Hippocampal formation (tissue), 2 donors: Measurements from ENCODE around the gene DNAH7.

Experiments used
- DNase-seq, 2 donors: peaks; one replicate each; lab custom pipeline; 2025; lab: John Stamatoyannopoulos, UW

The DNAH7 gene

DNA sequence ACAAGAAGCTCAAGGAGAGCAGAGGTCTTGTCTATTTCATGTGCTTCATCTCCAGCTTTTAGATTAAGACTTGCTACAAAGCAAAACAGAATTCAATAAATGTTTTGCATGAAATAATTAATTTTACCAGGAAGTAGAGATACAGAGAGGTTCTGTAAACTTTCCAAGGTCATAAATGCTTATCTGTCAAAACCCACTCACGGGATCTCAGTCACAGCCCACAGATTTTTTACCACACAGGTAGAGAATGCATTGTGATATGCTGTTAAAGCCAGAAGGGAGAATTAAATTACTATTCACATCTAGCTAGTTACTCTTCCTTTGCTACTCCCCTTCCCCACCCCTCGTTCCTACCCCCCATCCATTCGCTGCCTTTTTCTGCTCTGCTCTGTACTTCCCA, 205.5 kb downstream of the DNAH7 start:
- DNase-seq = no peak

DNA sequence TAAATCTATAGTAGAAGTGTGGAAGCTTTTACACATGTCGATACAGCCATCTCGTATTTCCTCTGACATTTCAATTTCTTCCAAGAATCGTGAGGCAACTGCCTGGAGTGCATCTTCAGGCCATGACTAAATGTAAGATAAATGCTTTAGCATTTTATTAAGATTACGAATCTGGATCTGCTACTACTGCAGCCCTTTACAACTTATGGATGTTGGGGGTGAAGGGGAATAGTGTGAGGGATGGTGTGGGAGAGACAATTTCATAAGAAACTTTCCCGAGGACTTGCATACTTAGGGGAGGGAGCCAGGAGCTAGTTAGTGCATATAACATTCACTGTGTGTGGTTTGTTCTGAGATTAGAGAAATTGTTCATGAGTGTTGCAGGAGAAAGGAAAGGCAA, 206.8 kb downstream of the DNAH7 start:
- no peak for DNase-seq

DNA sequence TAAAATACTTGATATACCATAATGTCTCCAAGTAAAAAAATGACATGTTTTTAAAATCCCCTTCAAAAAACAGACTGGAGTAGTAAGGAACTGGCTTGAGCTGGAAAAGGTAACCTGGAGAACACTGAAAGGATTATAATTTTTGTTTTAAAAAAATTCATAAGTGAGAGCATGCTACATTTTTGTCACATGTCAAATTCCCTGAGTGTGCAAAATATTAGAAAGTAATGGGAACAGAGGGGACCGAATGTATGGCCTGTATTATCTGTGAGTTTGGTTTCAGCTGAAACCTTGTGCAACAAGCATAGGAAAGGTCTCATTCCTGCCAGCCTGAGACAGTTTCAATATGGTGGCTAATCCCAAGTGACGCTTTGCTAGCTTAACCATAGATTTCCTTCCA, 209.1 kb downstream of the DNAH7 start:
- no peak for DNase-seq

DNA sequence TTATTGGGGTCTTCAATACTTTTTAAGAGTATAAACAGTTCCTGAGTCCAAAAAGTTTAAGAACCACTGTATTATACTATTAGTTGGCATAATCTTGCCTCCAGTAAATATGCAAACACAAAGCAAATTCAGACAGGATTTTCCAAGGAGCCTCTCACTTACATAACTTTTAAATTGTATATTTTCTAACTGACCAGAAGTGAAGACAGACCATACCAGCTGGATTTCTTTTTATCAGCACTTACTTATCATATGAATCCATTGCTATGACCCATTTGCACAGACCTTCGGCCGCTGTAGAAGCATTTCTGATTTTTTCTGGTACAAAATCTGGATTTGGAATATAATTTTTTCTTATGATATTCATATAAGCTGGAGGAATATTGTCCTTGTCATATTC, 211.5 kb downstream of the DNAH7 start:
- DNase-seq = no peak

DNA sequence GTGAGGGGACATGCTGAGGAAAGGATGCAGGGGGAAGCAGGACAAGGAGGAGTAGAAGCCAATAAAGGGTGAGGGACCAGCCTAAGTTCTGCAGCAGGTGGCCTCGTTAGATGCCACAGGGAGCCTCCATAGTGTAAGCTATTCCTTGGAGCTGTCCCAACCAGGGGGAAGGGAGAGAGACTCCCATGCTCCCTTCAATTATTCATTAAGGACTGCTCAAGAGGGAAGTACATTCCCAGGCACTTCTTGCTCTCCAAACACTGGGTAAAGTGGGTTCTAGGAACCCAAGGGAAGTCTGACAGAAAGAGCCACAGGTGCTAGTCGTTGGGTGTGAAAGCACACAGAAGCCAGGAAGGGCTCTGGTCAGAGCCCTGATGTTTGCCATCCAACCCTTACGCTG, 217.9 kb downstream of the DNAH7 start:
- no peak for DNase-seq

DNA sequence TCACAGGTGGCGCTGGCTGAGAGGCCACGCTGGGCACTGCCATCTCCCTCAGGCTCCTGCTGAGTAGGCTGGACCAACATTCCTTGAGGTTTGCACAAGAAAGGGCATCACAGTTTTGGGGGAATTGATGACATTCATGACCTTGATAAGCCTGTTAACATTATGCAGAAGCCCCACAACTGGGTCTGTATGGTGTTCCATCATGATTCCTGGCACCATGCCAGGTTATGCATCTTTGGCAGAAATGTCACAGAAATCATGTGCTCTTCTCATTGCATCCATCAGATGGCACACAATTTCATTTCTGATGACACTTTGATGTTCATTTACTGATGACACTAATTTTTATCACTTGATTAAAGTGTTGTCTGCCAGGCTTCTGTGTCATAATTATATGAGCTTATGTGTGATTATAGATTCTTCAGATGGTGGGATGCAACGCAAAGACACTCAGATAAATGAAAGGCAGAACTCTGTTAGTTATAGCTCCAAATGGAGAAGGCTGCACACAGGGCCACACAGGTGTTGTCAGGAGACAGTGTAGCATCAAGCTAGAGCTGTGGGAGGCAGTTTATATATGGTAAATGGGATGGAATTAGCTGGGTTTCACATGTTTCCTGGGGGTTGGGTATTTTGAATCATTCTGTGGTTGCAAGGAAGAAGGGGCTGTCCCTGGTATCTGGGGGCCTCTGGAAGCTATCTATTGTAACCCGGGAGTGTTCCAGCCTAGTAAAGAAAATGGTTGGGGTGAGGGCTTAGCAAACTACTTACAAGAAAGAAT, 220.3 kb downstream of the DNAH7 start:
- DNase-seq = no peak

DNA sequence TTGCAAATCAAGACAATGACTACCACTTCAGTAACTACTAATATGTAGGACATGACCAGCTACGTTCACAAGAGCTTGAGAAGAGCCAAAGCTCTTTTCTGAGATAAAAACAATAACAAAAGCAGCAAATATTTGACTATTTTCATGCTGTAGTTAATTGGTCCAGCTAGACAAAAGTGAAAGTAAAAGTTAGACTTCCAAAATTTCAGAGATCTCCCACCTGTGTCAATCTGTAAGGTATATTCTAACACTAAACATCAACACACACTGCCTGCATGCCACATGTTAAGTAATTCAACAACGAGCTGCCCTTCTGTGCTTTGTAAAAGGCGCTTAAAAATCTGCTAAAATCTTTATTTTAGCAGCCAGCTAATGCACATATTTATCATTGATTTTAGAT, 225.7 kb downstream of the DNAH7 start:
- no peak for DNase-seq

DNA sequence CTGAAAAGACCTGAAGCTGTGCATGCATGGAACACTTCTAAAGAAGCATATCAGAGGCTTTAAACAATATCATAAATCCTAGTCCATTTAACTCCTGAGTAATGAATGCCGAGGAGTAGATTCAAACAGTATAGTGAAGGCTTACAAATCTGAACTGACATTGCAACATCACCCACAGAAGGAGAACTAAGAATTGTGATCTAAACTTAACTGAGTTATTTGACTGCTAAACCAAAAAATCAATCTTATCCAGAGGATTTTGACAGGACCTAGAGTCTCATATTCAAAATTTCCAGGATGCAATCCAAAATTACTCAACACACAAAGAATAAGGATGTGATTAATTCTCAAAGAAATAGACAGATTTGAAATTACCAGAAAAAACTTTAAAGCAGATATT, 230.6 kb downstream of the DNAH7 start:
- no peak for DNase-seq

DNA sequence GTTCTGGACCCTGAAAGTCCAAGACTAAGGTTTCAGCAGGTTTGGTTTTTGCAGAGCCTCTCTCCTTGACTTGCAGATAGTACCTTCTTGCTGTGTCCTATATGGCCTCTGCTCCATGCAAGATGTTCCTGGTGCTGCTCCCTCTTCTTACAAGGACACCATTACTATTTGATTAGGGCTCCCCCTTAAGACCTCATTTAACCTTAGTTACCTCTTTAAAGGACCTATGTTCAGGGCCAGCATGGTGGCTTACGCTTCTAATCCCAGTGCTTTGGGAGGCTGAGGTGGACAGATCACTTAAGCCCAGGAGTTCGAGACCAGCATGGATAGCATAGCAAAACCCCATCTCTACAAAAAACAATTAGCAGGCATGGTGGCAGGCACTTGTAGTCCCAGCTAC, 232.6 kb downstream of the DNAH7 start:
- DNase-seq = no peak

DNA sequence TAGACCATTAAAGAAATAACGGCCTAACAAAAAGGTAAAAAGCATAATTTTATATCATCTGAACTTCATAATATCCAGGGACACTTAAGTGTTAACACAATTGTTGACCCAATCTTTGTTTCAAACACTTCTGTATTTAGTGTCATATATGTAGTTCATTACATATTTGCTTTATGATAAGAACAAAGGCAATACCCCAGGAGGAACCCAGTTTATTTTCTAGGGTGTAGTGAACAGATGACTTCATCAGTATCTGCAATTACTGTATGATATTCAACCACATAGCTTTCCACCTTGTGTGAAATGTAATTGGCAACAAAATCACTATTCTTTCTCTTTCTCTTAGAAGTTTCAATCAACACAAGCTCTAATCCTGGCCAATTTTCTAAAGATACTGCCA, 233.8 kb downstream of the DNAH7 start:
- DNase-seq = no peak

DNA sequence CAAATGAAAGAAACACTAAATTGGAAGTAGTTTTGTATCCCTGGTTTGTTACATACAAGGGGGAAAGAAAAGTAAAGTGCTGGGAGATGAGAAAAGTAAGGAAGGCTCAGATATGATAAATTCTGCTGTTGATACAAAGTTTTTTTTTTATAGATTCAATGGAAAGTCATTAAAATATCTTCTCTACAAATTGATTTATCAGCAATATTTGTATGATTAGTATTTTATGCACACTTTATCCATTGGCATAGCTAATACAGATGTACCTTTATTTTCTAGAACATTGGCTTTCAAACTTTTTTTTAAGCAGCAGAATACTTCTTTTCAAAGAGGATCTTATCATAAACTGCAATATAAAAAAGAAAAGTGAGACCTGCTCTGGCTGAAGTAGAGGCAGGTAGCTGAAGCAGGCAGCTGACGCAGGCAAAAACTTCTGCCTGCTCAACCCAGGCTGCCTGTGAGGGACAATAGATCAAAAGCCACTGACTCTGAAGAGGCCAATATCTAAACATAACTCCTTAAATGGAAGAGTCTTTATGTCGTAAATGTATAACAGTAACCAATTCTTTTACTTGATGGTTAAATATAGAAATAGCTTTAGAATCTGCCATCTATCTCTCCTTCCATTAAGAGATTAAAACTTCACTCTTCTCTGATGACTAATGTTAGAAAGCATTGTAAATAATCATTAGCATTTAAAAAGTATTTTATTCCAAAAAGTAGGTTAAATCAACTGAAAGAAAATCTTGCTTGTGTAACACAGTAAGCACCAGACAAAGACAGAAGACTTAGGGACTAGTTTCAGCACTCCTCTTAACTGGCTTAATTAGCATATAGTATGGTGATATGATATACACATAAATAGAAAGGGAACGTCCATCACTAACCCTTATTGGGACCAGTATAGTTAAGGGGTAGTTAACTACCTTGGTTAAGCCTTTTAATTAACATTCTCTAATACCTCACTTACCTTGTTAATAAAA, 237.4 kb downstream of the DNAH7 start:
- DNase-seq = no peak

DNA sequence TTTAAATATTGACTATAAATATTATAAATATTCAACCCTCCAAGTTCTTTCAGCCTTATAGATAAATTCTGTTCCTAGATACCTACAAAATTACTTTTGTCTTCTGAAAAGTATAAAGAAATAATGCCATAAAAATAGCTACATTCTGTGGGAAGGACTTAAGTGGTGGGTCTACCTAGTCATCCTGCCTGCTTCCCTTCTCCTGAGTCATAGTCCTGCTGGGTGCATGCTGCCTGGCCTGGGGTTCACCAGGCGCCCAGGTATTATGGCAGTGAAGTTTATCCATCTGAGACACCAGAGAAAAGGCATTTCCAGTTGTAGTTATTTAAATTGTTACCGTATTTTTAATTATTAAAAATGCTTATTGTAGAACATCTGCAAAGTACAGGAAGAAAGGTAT, 244.2 kb downstream of the DNAH7 start:
- no peak for DNase-seq

DNA sequence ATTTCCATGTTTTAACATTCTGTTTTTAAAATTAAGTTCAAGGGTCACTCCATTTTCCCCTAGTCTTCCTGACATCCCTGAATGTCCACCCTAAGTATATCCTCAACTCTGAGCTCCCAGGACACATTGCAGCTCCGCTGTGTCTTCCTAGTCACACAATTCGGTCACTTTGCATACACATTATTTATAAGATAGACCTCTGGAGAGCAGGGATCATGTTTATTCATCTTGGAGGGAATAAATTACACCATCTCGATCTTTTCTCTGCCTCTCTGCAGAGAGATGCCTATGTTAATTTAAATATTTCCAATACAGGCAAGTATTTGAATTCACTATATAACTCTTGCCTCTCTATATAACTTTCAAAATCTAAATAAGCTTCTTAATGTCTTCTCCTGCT, 245.4 kb downstream of the DNAH7 start:
- DNase-seq = no peak

DNA sequence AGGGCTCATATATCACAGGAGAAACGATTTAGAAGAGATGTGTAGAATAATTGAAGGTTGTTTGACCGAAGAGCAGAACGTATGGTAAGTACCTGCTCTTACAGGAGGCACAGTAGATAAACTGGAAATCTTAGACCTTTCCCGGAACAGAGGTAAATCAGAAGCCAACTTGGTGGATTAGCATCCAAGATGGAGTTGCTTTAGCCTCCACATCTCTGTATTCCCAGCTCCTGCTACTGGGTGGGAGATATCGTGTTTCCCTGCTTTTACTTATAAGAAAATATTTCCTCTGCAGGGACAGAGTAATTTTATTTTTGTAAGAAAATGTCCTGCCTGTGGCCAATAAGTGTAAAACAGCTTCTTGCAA, 247.1 kb downstream of the DNAH7 start:
- DNase-seq = no peak

DNA sequence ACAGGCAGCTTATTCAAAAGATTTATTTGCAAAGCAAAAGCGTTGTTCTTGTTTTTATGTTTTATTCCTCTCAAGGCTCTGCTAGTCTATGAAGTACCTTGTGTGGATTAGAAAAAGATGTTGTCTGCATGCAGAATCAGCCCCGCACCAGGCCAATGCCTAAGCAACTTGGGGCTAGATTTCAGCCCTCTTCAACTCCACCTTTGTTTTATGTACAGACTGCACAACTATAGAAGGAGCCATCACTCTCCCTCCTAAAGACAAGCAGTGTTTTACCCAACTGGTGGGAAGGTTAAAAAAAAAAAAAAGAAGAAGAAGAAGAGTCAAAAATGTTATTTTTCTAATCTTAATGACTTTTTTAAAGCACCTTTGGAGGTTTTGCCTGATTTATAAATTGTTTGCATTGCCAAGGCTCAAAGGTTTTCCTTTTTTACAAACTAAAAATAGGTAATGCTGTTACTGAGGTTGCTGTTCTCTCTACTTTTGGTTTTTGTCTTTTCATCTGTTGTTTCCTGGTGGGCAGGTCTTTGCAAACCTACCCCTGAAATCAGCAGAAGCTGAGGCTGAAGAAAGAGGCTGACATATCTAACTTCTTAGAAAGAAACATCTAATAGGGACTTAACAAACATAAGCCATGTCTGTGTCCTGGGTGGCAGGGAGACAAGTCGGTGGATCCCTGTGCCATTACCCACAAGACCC, 247.6 kb downstream of the DNAH7 start:
- no peak for DNase-seq

DNA sequence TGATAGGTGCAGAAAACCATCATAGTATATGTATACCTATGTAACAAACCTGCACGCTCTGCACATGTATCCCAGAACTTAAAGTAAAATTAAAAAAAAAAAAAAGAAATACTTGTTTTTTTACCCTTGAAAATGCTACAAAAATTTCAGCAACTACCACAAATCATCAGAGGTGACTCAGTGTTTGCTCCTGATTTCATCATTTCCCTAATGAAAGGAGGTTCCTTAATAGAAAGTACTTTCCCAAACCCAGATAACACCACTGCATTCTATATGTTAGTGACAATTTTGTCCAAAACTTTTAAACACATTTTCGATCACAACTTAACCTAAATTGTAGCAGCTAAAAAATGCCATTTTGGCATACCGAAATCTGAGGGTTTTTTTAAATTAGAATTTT, 248.3 kb downstream of the DNAH7 start:
- DNase-seq = no peak

DNA sequence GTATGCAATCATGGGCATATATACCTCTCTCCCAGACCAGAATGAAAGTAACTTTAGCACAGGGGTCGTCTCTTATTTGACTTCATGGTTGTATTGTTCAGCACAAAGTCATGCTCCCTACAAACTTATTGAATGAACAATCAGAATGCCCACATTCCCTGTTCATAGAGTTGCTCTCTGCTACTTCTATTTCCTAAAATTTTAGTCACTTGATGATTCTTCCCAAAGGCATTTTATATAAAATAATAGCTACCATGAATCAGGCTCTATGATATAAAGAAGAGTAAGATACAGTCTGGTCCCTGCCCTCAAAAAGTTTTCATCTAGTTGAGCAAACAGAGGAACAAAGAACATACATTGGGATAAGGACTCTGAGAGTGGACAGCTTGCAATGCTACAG, 249.4 kb downstream of the DNAH7 start:
- no peak for DNase-seq

DNA sequence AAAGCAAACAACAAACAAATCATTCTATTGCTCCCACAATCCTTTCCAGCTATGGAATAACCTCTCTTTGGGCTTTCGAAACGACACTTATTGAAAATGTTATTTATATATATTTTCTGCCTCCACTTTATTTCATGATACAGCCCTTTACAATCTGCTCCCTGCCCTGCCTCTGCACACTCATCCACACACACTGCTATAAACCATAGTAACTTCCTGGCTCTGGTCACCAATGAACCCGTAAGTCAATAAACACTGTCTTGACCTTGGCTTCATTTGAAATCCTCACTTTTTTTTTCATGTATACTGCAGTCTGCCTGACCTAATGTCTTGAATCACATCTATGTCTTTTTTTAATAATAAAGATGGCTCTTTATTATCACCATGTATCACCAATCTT, 250.1 kb downstream of the DNAH7 start:
- no peak for DNase-seq

DNA sequence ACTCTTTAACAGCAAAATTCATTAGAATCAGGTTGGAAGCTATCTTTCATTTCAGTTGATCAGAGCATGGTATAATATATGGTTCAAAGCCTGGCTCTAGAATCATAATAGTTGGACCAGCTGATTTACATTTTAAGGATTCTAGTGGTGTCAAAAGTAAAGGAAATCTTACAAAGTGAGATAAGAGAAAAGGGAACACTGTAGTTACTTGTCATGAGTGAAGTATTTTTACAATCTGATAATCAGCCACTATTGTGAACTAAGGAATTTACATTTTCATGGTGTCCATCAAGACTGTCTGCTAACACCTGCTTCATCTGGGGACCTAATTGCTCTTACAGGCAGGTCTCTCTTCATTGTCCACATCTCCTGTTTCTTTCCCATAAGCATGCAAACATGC, 250.5 kb downstream of the DNAH7 start:
- DNase-seq = no peak

DNA sequence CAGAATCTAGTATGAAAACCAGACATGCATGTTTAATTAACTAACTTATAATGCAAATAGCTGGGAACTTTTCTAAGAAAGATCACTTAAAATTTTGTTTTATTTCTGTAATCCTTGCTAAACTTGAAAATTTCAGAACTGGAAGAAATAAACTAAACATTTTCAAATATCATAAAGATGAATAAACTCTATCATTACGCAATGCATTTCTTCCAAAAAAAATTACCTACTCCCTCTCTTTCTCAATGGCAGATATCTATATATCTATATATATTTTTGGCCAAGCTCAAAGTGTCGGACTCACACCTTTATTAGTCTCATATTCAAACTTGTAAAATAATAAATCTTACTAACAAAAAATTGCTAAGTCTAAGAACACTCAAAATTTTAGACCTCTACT, 253.6 kb downstream of the DNAH7 start:
- DNase-seq = no peak

DNA sequence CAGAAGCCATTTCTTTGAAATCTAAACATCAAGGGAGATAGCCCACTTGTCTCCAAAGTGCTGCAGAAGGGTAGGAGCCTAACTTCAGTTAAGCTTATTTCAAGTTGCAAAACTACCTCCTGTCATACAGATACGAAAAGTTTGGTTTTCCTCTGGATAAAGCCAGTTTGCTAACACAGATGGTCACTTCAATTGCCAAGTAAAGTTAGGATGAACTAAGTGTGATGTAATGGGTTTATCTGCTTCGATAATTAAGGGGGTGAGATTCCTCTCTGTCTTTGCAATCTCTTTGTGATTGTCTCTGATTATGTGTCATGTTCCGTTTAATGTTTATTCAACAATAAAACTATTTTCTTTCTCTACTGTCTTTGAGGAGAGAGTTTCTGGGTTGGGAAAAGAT, 255.2 kb downstream of the DNAH7 start:
- DNase-seq = no peak

DNA sequence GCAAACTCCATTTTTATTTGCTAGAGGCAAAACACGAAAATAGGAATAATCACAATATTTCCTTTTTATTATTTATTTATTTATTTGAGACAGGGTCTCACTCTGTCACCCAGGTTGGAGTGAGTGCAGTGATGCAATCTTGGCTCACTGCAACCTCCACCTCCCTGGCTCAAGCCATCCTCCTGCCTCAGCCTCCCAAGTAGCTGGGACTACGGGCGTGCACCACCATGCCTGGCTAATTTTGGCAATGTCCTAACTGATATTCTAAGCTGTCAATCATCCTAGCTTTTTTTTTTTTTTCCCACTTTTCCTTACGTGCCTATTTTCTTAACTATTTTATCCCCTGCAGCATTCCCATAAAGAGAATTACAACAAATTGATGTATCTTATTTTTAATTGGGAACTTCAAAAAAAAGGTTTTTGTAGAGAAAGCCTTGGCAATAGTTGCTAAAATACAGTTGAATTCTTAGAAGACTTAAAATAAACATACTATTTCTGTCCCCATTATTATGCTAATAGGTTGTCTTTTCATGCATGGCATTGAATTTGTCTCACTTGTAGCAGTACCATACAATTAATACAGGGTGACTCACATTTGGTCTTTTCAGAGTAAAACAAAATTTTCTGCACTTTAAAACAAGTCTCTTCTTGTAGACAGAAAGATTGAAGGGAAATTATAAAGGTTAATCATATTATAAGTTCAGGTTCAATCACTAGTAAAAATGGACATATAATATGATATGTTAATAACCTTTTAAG, 258.1 kb downstream of the DNAH7 start:
- no peak for DNase-seq
